Gastrocnemius medialis (tissue), 4 donors: ENCODE results near the gene SPOCD1. TPM values are rescaled to one million over a fixed set of nuclear protein-coding genes. Genes with fewer than 3 reads are reported as not detected.

Experiments
- ATAC-seq, 2 donors: fragments of 150-250 bp; one replicate each; pipeline ENCODE4 v1.9.1; 2016
- DNase-seq, 2 donors: peaks; one replicate each; pipeline ENCODE4 v3.0.0-alpha.2; 2019
- H3K27ac ChIP-seq, 4 donors: fragments of 200-600 bp; sonication (generic); 1 replicate in 1 of 4; 2 replicates in 3 of 4; pipeline ENCODE4 v1.5.1; 2016 to 2018; ENCODE audit warnings: mild to moderate bottlenecking in 2 of 4, moderate library complexity in 1 of 4
- H3K27me3 ChIP-seq, 3 donors: fragments of 200-600 bp; sonication (generic) in 2 of 3; 1 replicate in 1 of 3; 2 replicates in 2 of 3; pipeline versions ENCODE4 v1.5.1 to v1.6.0; 2016 to 2019; ENCODE audit warnings: mild to moderate bottlenecking in 1 of 3, moderate library complexity in 1 of 3
- H3K36me3 ChIP-seq, 2 donors: fragments of 200-600 bp; sonication (generic) in 1 of 2; one replicate each; pipeline ENCODE4 v1.5.1; 2017 to 2018
- H3K4me1 ChIP-seq, 2 donors: fragments of 200-600 bp; sonication (generic) in 1 of 2; one replicate each; pipeline ENCODE4 v1.5.1; 2016 to 2017; ENCODE audit warnings: mild to moderate bottlenecking in 2 of 2
- H3K4me3 ChIP-seq, 4 donors: fragments of 200-600 bp; sonication (generic) in 3 of 4; 1 replicate in 1 of 4; 2 replicates in 3 of 4; pipeline ENCODE4 v1.5.1; 2016 to 2019; ENCODE audit warnings: mild to moderate bottlenecking in 2 of 4
- H3K9me3 ChIP-seq, 3 donors: fragments of 200-600 bp; sonication (generic) in 2 of 3; 1 replicate in 1 of 3; 2 replicates in 2 of 3; pipeline ENCODE4 v1.5.1; 2016 to 2019
- CTCF ChIP-seq, 5 experiments: fragments of 450-650 bp in 3 of 5; fragments of 200-600 bp in 2 of 5; sonication (generic) in 2 of 5; IDR thresholded peaks in 4 of 5; conservative IDR thresholded peaks in 1 of 5; 1 replicate in 4 of 5; 2 replicates in 1 of 5; pipeline ENCODE4 v1.5.1; 2016 to 2019; ENCODE audit warnings: antibody characterized with exemption in 5 of 5, mild to moderate bottlenecking in 3 of 5, moderate library complexity in 3 of 5
- POLR2A ChIP-seq, 2 donors: fragments of 450-650 bp; IDR thresholded peaks; one replicate each; pipeline ENCODE4 v1.6.1; 2017; ENCODE audit warnings: antibody characterized with exemption in 2 of 2, mild to moderate bottlenecking in 2 of 2, moderate library complexity in 2 of 2
- in situ Hi-C, 4 donors: fragments of 200-750 bp; cut with MboI; loops; one replicate each; pipeline versions ENCODE4 v1.15.0 to v1.8.0; 2017; ENCODE audit warnings: low sequenced_read_pairs in 4 of 4
- intact Hi-C: fragments of 100-400 bp; cut with DNase I; formaldehyde crosslinking; loops from one replicate; pipeline ENCODE4 v1.15.1; 2023; ENCODE audit warnings: low total_unique reads
- total RNA-seq, 4 donors: library from RNA; depleted of rRNA; stranded (reverse); fragments of >200 nt; gene quantifications; one replicate each; pipeline versions ENCODE4 v1.1.0 to v1.2.3, GENCODE V29; 2016

SPOCD1 gene
- total RNA-seq, 4 donors from 2014 or later = not detected

GRCh38 chr1:31776032-31776431, 39.8 kb downstream of the SPOCD1 start:
- no peaks in the 10 kb centered on the region for H3K9me3 ChIP-seq
- ATAC-seq = no peak
- peaks cover 35 to 41% (median 41%) of the 10 kb centered on the region in 3 donors for H3K27me3 ChIP-seq
- peaks cover 4 to 9% of the 10 kb centered on the region in 2 donors for H3K4me1 ChIP-seq
- no peaks in the 10 kb centered on the region for H3K36me3 ChIP-seq
- H3K27ac ChIP-seq = no peak overlapping the region
- intact Hi-C loops (no loop called here), in situ Hi-C loops (loop anchor here in 2 of 4 donors (25.0 kb wide), 1 partner anchor 214 kb away; no protein-coding TSS in a partner anchor)
- DNase-seq = no peak
- TF ChIP-seq CTCF (IDR thresholded peaks at IDR 0.05 in 4 of 5, conservative IDR thresholded peaks at IDR 0.05 in 1 of 5) (no peak), POLR2A (IDR thresholded peaks at IDR 0.05) (no peak)
- H3K4me3 ChIP-seq = no peak overlapping the region

GRCh38 chr1:31775210-31775999, 40.4 kb downstream of the SPOCD1 start:
- TF ChIP-seq CTCF (IDR thresholded peaks at IDR 0.05 in 4 of 5, conservative IDR thresholded peaks at IDR 0.05 in 1 of 5) = no peak
- no peak for TF ChIP-seq POLR2A (IDR thresholded peaks at IDR 0.05)
- no peak for DNase-seq
- Histone ChIP-seq H3K27ac (no peak overlapping the region), H3K9me3 (no peaks in the 10 kb centered on the region), H3K4me3 (no peak overlapping the region), H3K27me3 (peaks cover 35 to 41% (median 41%) of the 10 kb centered on the region in 3 donors), H3K36me3 (no peaks in the 10 kb centered on the region), H3K4me1 (peaks cover 4 to 9% of the 10 kb centered on the region in 2 donors)
- intact Hi-C loops (no loop called here), in situ Hi-C loops (loop anchor here in 2 of 4 donors (25.0 kb wide), 1 partner anchor 213 kb away; no protein-coding TSS in a partner anchor)
- no peak for ATAC-seq

DNA sequence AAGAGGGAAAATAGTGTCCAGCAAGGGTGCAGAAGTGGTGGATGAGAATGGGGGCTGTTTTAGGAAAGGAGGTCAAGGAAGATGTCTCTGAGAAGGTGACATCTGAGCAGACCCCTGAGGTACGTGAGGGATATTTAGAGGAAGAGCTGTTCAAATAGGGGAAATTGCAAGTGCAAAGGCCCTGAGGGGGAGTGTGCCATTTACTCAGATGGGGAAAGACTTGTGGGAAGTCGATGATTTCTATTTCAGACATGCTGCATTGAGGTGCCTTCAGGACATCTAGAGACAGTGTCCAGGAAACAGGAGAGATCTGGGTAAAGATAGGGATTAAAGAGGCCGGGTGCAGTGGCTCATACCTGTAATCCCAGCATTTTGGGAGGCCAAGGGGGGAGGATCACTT, 41.3 kb downstream of the SPOCD1 start:
- Histone ChIP-seq H3K9me3 (no peaks in the 10 kb centered on the region), H3K4me1 (peaks cover 4 to 9% of the 10 kb centered on the region in 2 donors), H3K4me3 (no peak overlapping the region), H3K27ac (no peak overlapping the region), H3K27me3 (peaks cover 35 to 41% (median 41%) of the 10 kb centered on the region in 3 donors), H3K36me3 (no peaks in the 10 kb centered on the region)
- in situ Hi-C loops (no loop called here), intact Hi-C loops (no loop called here)
- TF ChIP-seq POLR2A (IDR thresholded peaks at IDR 0.05) = no peak
- no peak for TF ChIP-seq CTCF (IDR thresholded peaks at IDR 0.05 in 4 of 5, conservative IDR thresholded peaks at IDR 0.05 in 1 of 5)
- no peak for DNase-seq
- ATAC-seq = no peak

DNA sequence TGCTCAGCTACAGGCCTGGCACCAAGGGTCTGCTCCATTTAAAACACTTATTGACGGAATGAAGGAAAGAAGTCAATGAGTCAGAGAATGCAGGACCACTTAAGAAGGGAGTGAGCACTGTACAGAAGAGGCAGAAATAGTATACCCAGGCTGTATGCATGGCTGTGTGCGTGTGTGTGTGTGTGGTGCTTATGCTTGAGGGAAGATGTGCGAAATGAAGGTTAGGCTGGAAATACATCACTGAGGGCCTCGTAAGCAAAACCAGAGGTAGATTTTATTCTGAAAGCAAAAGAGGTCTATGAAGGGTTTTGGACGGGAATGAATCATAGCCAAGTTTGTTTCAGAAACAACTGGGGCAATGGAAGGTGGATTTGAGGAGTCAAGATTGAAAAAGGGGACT, 42.0 kb downstream of the SPOCD1 start:
- Histone ChIP-seq H3K27ac (no peak overlapping the region), H3K9me3 (no peaks in the 10 kb centered on the region), H3K4me3 (no peak overlapping the region), H3K4me1 (peaks cover 4 to 9% of the 10 kb centered on the region in 2 donors), H3K36me3 (no peaks in the 10 kb centered on the region), H3K27me3 (peaks cover 35 to 41% (median 41%) of the 10 kb centered on the region in 3 donors)
- no peak for TF ChIP-seq POLR2A (IDR thresholded peaks at IDR 0.05)
- TF ChIP-seq CTCF (IDR thresholded peaks at IDR 0.05 in 4 of 5, conservative IDR thresholded peaks at IDR 0.05 in 1 of 5) = no peak
- ATAC-seq = no peak
- DNase-seq = no peak
- in situ Hi-C loops = no loop called here
- intact Hi-C loops = no loop called here
